HEK293T (cell line): ENCODE results near the gene TEX29.

Source experiments
- ARNT ChIP-seq: fragments of 450-650 bp; IDR thresholded peaks from 2 replicates; pipeline ENCODE4 v1.6.1; 2017; ENCODE audit warnings: mild to moderate bottlenecking
- BHLHE40 ChIP-seq: fragments of 450-650 bp; IDR thresholded peaks from 2 replicates; pipeline ENCODE4 v1.6.1; 2016; ENCODE audit warnings: mild to moderate bottlenecking, moderate library complexity, borderline replicate concordance
- NFRKB ChIP-seq: fragments of 450-650 bp; IDR thresholded peaks from 2 replicates; pipeline ENCODE4 v1.6.1; 2016; ENCODE audit warnings: mild to moderate bottlenecking, moderate library complexity
- PKNOX1 ChIP-seq: fragments of 450-650 bp; IDR thresholded peaks from 2 replicates; pipeline ENCODE4 v1.6.1; 2016
- SUZ12 ChIP-seq: fragments of 450-650 bp; IDR thresholded peaks from 2 replicates; pipeline ENCODE4 v1.6.1; 2016; ENCODE audit warnings: mild to moderate bottlenecking
- ZNF384 ChIP-seq: fragments of 450-650 bp; IDR thresholded peaks from 2 replicates; pipeline ENCODE4 v1.6.1; 2016

DNA sequence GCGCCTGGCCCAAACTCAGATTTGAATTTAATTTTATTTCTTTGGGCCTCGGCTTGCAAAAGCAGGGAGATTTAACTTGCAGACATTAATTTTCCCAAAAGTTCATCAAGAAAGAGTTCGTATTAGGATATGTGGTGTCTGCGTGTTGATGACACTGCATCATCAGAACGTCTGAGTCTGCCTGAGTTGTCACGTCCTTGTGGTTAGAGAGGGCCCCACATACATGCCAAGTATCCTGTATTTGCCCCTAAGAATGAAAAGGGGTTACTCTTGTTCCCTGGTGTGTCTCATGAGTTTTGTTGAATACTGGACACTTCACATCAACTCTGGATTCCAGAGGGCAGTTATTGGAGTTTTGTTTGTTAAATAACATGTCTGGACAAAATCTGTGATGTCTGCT lies 5.6 kb upstream of the TEX29 start:
- TF ChIP-seq NFRKB (no peak), PKNOX1 (no peak), SUZ12 (no peak), ZNF384 (no peak), BHLHE40 (no peak), ARNT (no peak)
